Esophagus (tissue), 2 donors: ENCODE results near the gene CA7. TPM values are rescaled to one million over a fixed set of nuclear protein-coding genes. Genes with fewer than 3 reads are reported as not detected.
A peak's percentile ranks its signal among the peaks of the same experiment; 100 is the strongest.

Experiments
- H3K27ac ChIP-seq, 2 donors: one replicate each; pipeline ENCODE4 v1.5.1; 2013; ENCODE audit warnings: low read depth in 2 of 2, mild to moderate bottlenecking in 2 of 2, inconsistent platforms in 1 of 2, low read length in 1 of 2, moderate library complexity in 1 of 2
- H3K27me3 ChIP-seq, 2 donors: one replicate each; pipeline ENCODE4 v1.6.1; 2013; ENCODE audit warnings: low read length in 2 of 2, control low read depth in 1 of 2, mild to moderate bottlenecking in 1 of 2; ENCODE audit not compliant: insufficient read depth in 2 of 2, control insufficient read depth in 1 of 2
- H3K36me3 ChIP-seq, 2 donors: one replicate each; pipeline ENCODE4 v1.6.1; 2013; ENCODE audit warnings: low read length in 1 of 2; ENCODE audit not compliant: control insufficient read depth in 2 of 2, insufficient read depth in 2 of 2
- H3K4me1 ChIP-seq, 2 donors: one replicate each; pipeline ENCODE4 v1.6.1; 2013; ENCODE audit warnings: low read length in 1 of 2; ENCODE audit not compliant: control insufficient read depth in 2 of 2, insufficient read depth in 2 of 2
- H3K4me3 ChIP-seq, 2 donors: one replicate each; pipeline ENCODE4 v1.5.1; 2013; ENCODE audit warnings: low read length in 2 of 2, mild to moderate bottlenecking in 2 of 2, low read depth in 1 of 2, moderate library complexity in 1 of 2
- H3K9me3 ChIP-seq, 2 donors: one replicate each; pipeline ENCODE4 v1.6.1; 2013; ENCODE audit warnings: mild to moderate bottlenecking in 2 of 2, low read depth in 1 of 2, low read length in 1 of 2, moderate library complexity in 1 of 2; ENCODE audit not compliant: control insufficient read depth in 2 of 2, insufficient read depth in 1 of 2
- WGBS, 2 donors: extraction: QIAGEN DNeasy Blood & Tissue Kit; methylation state at CpG; one replicate each; pipeline ENCODE4 v1.1.7; 2013; 5-methylcytosine and 5-hydroxymethylcytosine counted together
- polyA plus RNA-seq, 2 donors: library from polyadenylated mRNA; stranded (reverse); fragments of 200-250 nt; gene quantifications; one replicate each; pipeline ENCODE4 v1.2.3, GENCODE V29; 2013
- donor health status: healthy with polysubstance abuse.
- donor health status: Bipolar disorder and iron deficiency.

The CA7 gene
- polyA plus RNA-seq, 2 donors: 0.06 TPM; not detected in 1

GRCh38 chr16:66844009-66844341 is 239 bp upstream of the CA7 start:
- H3K36me3 ChIP-seq: no peaks in the 10 kb centered on the region
- H3K27me3 ChIP-seq: peaks cover 0 to 9% of the 10 kb centered on the region in 2 donors
- WGBS, 2 donors: 15 to 23% methylated on average over 11 to 14 of the region's 14 CpGs
- H3K4me3 ChIP-seq: peak overlapping the region in 1 of 2 donors; percentile 44
- peaks cover 0 to 2% of the 10 kb centered on the region in 2 donors for H3K9me3 ChIP-seq
- peaks cover 7 to 8% of the 10 kb centered on the region in 2 donors for H3K4me1 ChIP-seq
- H3K27ac ChIP-seq: no peak overlapping the region

GRCh38 chr16:66845080-66845410 is 831 bp downstream of the CA7 start:
- Histone ChIP-seq H3K27ac (no peak overlapping the region), H3K27me3 (peaks cover 0 to 9% of the 10 kb centered on the region in 2 donors), H3K4me1 (peaks cover 7 to 8% of the 10 kb centered on the region in 2 donors), H3K9me3 (peaks cover 0 to 2% of the 10 kb centered on the region in 2 donors), H3K4me3 (peak overlapping the region in 1 of 2 donors; percentile 44), H3K36me3 (no peaks in the 10 kb centered on the region)
- WGBS, 2 donors: 15 to 16% methylated on average over 10 of the region's 10 CpGs

- WGBS, 2 donors: 53 to 58% methylated on average over 9 of the region's 9 CpGs
- Histone ChIP-seq H3K4me1 (peaks cover 7 to 8% of the 10 kb centered on the region in 2 donors), H3K36me3 (no peaks in the 10 kb centered on the region), H3K27me3 (peaks cover 0 to 9% of the 10 kb centered on the region in 2 donors), H3K4me3 (no peak overlapping the region), H3K27ac (no peak overlapping the region), H3K9me3 (peaks cover 0 to 2% of the 10 kb centered on the region in 2 donors)
These were observed 1.6 kb downstream of the CA7 start for GRCh38 chr16:66845791-66846221.

- no peak overlapping the region for H3K4me3 ChIP-seq
- peaks cover 7 to 8% of the 10 kb centered on the region in 2 donors for H3K4me1 ChIP-seq
- H3K27ac ChIP-seq: no peak overlapping the region
- H3K36me3 ChIP-seq: no peaks in the 10 kb centered on the region
- 90 to 100% methylated on average over 1 of the region's 1 CpG for WGBS, 2 donors
- H3K9me3 ChIP-seq: peaks cover 0 to 2% of the 10 kb centered on the region in 2 donors
- H3K27me3 ChIP-seq: peaks cover 0 to 9% of the 10 kb centered on the region in 2 donors
These were observed 2.1 kb downstream of the CA7 start for GRCh38 chr16:66846266-66846665.

- WGBS, 2 donors: 94 to 97% methylated on average over 6 of the region's 6 CpGs
- H3K4me1 ChIP-seq: peaks cover 7 to 8% of the 10 kb centered on the region in 2 donors
- H3K36me3 ChIP-seq: no peaks in the 10 kb centered on the region
- no peak overlapping the region for H3K27ac ChIP-seq
- H3K4me3 ChIP-seq: no peak overlapping the region
- H3K27me3 ChIP-seq: peaks cover 0 to 9% of the 10 kb centered on the region in 2 donors
- peaks cover 0 to 2% of the 10 kb centered on the region in 2 donors for H3K9me3 ChIP-seq
These were observed 2.6 kb downstream of the CA7 start for GRCh38 chr16:66846831-66847230.

- WGBS, 2 donors: 77 to 83% methylated on average over 6 of the region's 6 CpGs
- H3K36me3 ChIP-seq: no peaks in the 10 kb centered on the region
- H3K27ac ChIP-seq: no peak overlapping the region
- H3K4me3 ChIP-seq: no peak overlapping the region
- H3K9me3 ChIP-seq: peaks cover 0 to 2% of the 10 kb centered on the region in 2 donors
- H3K4me1 ChIP-seq: peaks cover 7 to 8% of the 10 kb centered on the region in 2 donors
- peaks cover 0 to 9% of the 10 kb centered on the region in 2 donors for H3K27me3 ChIP-seq
These were observed 3.4 kb downstream of the CA7 start for GRCh38 chr16:66847533-66848067.

GRCh38 chr16:66848172-66848571 is 4.0 kb downstream of the CA7 start:
- Histone ChIP-seq H3K4me1 (peaks cover 7 to 8% of the 10 kb centered on the region in 2 donors), H3K4me3 (no peak overlapping the region), H3K9me3 (peaks cover 0 to 2% of the 10 kb centered on the region in 2 donors), H3K36me3 (no peaks in the 10 kb centered on the region), H3K27ac (no peak overlapping the region), H3K27me3 (peaks cover 0 to 9% of the 10 kb centered on the region in 2 donors)
- 85 to 93% methylated on average over 2 of the region's 2 CpGs for WGBS, 2 donors

GRCh38 chr16:66849021-66849420 is 4.8 kb downstream of the CA7 start:
- Histone ChIP-seq H3K4me3 (no peak overlapping the region), H3K27me3 (peaks cover 0 to 6% of the 10 kb centered on the region in 2 donors), H3K4me1 (peaks cover 7 to 8% of the 10 kb centered on the region in 2 donors), H3K36me3 (no peaks in the 10 kb centered on the region), H3K27ac (no peak overlapping the region), H3K9me3 (peaks cover 0 to 2% of the 10 kb centered on the region in 2 donors)
- 76 to 88% methylated on average over 2 of the region's 2 CpGs for whole genome bisulfite sequencing, 2 donors

GRCh38 chr16:66849549-66849948 is 5.3 kb downstream of the CA7 start:
- Histone ChIP-seq H3K27ac (no peak overlapping the region), H3K9me3 (peaks cover 0 to 2% of the 10 kb centered on the region in 2 donors), H3K27me3 (peaks cover 0 to 4% of the 10 kb centered on the region in 2 donors), H3K36me3 (no peaks in the 10 kb centered on the region), H3K4me1 (peaks cover 3 to 5% of the 10 kb centered on the region in 2 donors), H3K4me3 (no peak overlapping the region)
- WGBS, 2 donors: 75 to 88% methylated on average over 4 of the region's 4 CpGs

- H3K9me3 ChIP-seq: peaks cover 0 to 2% of the 10 kb centered on the region in 2 donors
- H3K4me1 ChIP-seq: no peaks in the 10 kb centered on the region
- WGBS, 2 donors: 89 to 90% methylated on average over 14 of the region's 14 CpGs
- no peak overlapping the region for H3K27ac ChIP-seq
- H3K4me3 ChIP-seq: no peak overlapping the region
- H3K27me3 ChIP-seq: no peaks in the 10 kb centered on the region
- H3K36me3 ChIP-seq: no peaks in the 10 kb centered on the region
These were observed 6.1 kb downstream of the CA7 start for GRCh38 chr16:66850115-66850815.
